Measurements from ENCODE around the gene THBS4. TPM values are rescaled to one million over a fixed set of nuclear protein-coding genes. Genes with fewer than 3 reads are reported as not detected.

THBS4 gene
- total and polyA plus RNA-seq, 10 of the 15 experiments (the other 5 are each of a cell fraction or from before 2014, with no cell fraction given) = 0.31 to 1.7 (median 0.75) TPM

- no peak for TF ChIP-seq ZNF687 (IDR thresholded peaks at IDR 0.05)
Observed at GRCh38 chr5:80094236-80094738, 59.1 kb downstream of the THBS4 start (continued).

GRCh38 chr5:80097451-80097850 lies 62.3 kb downstream of the THBS4 start:
- RAD21 ChIA-PET (ENCODE audit: unreplicated experiment) = interaction anchor here (1.0 to 9.8 kb wide), 6 partner anchors 13 to 383 kb away, joined by 3 to 205 read pairs (median 4); partner anchors contain the start of gene SERINC5
- WGBS (ENCODE audit: insufficient coverage, insufficient replicate concordance, low lambda C conversion rate, missing lambda C conversion rate) = 63% methylated on average over 10 of the region's 10 CpGs

More at GRCh38 chr5:80097451-80097850, 62.3 kb downstream of the THBS4 start:
- ATAC-seq = no peak
- in situ Hi-C loops (cut with MboI) (no loop called here), intact Hi-C loops (cut with micrococcal nuclease; ENCODE audit: unreplicated experiment) (loop anchor here (10.0 kb wide), 1 partner anchor 387 kb away; the partner anchor contains the start of gene FAM151B)
- no peaks in the 10 kb centered on the region for H3K36me3 ChIP-seq (ENCODE audit: control insufficient read depth in 2 of 2, insufficient read depth in 2 of 2, low read length in 1 of 2)
- H3K4me2 ChIP-seq (ENCODE audit: control insufficient read depth, insufficient read depth) = no peak overlapping the region
- H3K27me3 ChIP-seq (replicated peaks in 1 of 2; ENCODE audit: control insufficient read depth in 2 of 2, insufficient read depth in 2 of 2, low read length in 1 of 2) = no peaks in the 10 kb centered on the region
- H3K27ac ChIP-seq (ENCODE audit: control insufficient read depth, insufficient read depth) = no peak overlapping the region
- no peak for TF ChIP-seq GABPA (IDR thresholded peaks at IDR 0.05; ENCODE audit: low read depth)
- ChIA-PET SMC1A (ENCODE audit: uncharacterized antibody, unreplicated experiment) (interaction anchor here (0.7 to 4.1 kb wide), 6 partner anchors 13 to 209 kb away, joined by 3 to 24 read pairs (median 5); no protein-coding TSS in a partner anchor), CTCF (interaction anchor here (1.0 to 12.7 kb wide), 3 partner anchors 14 to 209 kb away, joined by 3 to 230 read pairs (median 168); no protein-coding TSS in a partner anchor), POLR2A (interaction anchor here (0.6 to 1.3 kb wide), 2 partner anchors 158 to 168 kb away, joined by 3 read pairs; partner anchors contain the start of gene SERINC5)
- H2AFZ ChIP-seq (ENCODE audit: control insufficient read depth, low read depth, low read length) = no peak overlapping the region
- H3K9me3 ChIP-seq (replicated peaks; ENCODE audit: control insufficient read depth, insufficient read depth, low read length) = no peaks in the 10 kb centered on the region
- H4K20me1 ChIP-seq (ENCODE audit: control insufficient read depth, insufficient read depth) = no peaks in the 10 kb centered on the region
- no TSS peak for BruUV-seq (replicated peaks)
- DNase-seq (ENCODE audit: low read depth, low spot score) = no peak
- no peak overlapping the region for H3K4me3 ChIP-seq
- no peak overlapping the region for H3K9ac ChIP-seq (ENCODE audit: control insufficient read depth, insufficient read depth, low read length)
- no peaks in the 10 kb centered on the region for H3K79me2 ChIP-seq (ENCODE audit: control insufficient read depth, insufficient read depth, low read length)
- no peak for FAIRE-seq
- H3K4me1 ChIP-seq (ENCODE audit: control insufficient read depth, insufficient read depth, low read length) = peaks cover 3% of the 10 kb centered on the region; the same call in 1 of the 2 replicates

All from GM12878 (cell line).